HCT116 (cell line): ENCODE data around the gene IL2RG. TPM values are rescaled to one million over a fixed set of nuclear protein-coding genes. Genes with fewer than 3 reads are reported as not detected.

Experiments
- ATAC-seq: fragments of 200-7000 bp; cut with Tn5 transposase; 2 replicates; pipeline ENCODE4 v1.9.1; 2020; ENCODE audit warnings: mild to moderate bottlenecking, moderate library complexity
- BruUV-seq: library from RNA; stranded (reverse); fragments of 400-500 nt; replicated peaks from 2 replicates; lab custom pipeline; 2021; lab: Mats Ljungman, UMichigan
- CTCF ChIA-PET: fragments of 300-600 bp; sonication (Branson Sonifier 250); formaldehyde crosslinking; loops from one replicate; lab custom pipeline; 2021; ENCODE audit warnings: antibody characterized with exemption; lab: Charles Lee
- POLR2A ChIA-PET: fragments of 300-600, 350-600 bp; sonication (Branson Sonifier 250); formaldehyde crosslinking; loops from one replicate; lab custom pipeline; 2021; ENCODE audit warnings: antibody characterized with exemption; lab: Charles Lee
- RAD21 ChIA-PET, 2 experiments: fragments of 300-600 bp; sonication (Branson Sonifier 250); formaldehyde crosslinking; loops; one replicate each; lab custom pipeline; 2023; ENCODE audit warnings: low total read pairs in 2 of 2; ENCODE audit not compliant: uncharacterized antibody in 2 of 2, unreplicated experiment in 2 of 2, low non-redundant PET in 1 of 2; lab: Charles Lee
- DNase-seq: peaks from one replicate; pipeline ENCODE4 v3.0.0-alpha.2; 2010; ENCODE audit warnings: low read depth, low spot score
- H2AFZ ChIP-seq: fragments of 200-600 bp; shearing (Covaris generic), sonication (generic); 2 replicates; pipeline ENCODE4 v1.6.1; 2017; ENCODE audit warnings: low read depth, mixed run types, mixed read lengths, antibody characterized with exemption, low read length; ENCODE audit not compliant: poor library complexity, severe bottlenecking
- H3K27ac ChIP-seq: 2 replicates; pipeline ENCODE4 v1.5.1; 2012; ENCODE audit warnings: low read depth, low read length
- H3K27me3 ChIP-seq: fragments of 200-600 bp; sonication (generic); 2 replicates; pipeline ENCODE4 v1.6.1; 2016; ENCODE audit warnings: mixed run types, low read length, mixed read lengths; ENCODE audit not compliant: insufficient read depth
- H3K36me3 ChIP-seq, 2 experiments: fragments of 200-500 bp in 1 of 2; fragments of 200-600 bp in 1 of 2; sonication (Bioruptor generic) in 1 of 2; sonication (generic) in 1 of 2; 2 replicates each; pipeline versions ENCODE4 v1.5.1 to v1.6.1; 2014 to 2016; ENCODE audit warnings: low read length in 2 of 2, inconsistent platforms in 1 of 2, mixed read lengths in 1 of 2, mixed run types in 1 of 2; ENCODE audit not compliant: insufficient read depth in 2 of 2, control insufficient read depth in 1 of 2
- H3K4me1 ChIP-seq, 2 experiments: fragments of 200-600 bp in 1 of 2; sonication (generic) in 1 of 2; 2 replicates each; pipeline versions ENCODE4 v1.5.1 to v1.6.1; 2012 to 2017; ENCODE audit warnings: low read length in 2 of 2, inconsistent platforms in 1 of 2, mild to moderate bottlenecking in 1 of 2, mixed read lengths in 1 of 2, mixed run types in 1 of 2, moderate library complexity in 1 of 2; ENCODE audit not compliant: insufficient read depth in 2 of 2, control insufficient read depth in 1 of 2
- H3K4me2 ChIP-seq: fragments of 200-600 bp; sonication (generic); 2 replicates; pipeline ENCODE4 v1.6.1; 2017; ENCODE audit warnings: mixed run types, low read length, mixed read lengths
- H3K4me3 ChIP-seq, 2 experiments: fragments of 200-600 bp in 1 of 2; sonication (generic) in 1 of 2; replicated peaks in 1 of 2; 2 replicates each; pipeline ENCODE4 v1.5.1; 2011 to 2016; ENCODE audit warnings: low read length in 2 of 2, control low read depth in 1 of 2, low read depth in 1 of 2, mild to moderate bottlenecking in 1 of 2, mixed read lengths in 1 of 2, mixed run types in 1 of 2
- H3K79me2 ChIP-seq: fragments of 200-600 bp; sonication (generic); 2 replicates; pipeline ENCODE4 v1.6.1; 2017; ENCODE audit warnings: mild to moderate bottlenecking, mixed run types, low read length, moderate library complexity, mixed read lengths; ENCODE audit not compliant: insufficient read depth
- H3K9ac ChIP-seq: fragments of 200-600 bp; sonication (generic); 2 replicates; pipeline ENCODE4 v1.6.1; 2016; ENCODE audit warnings: low read length, mixed read lengths
- H3K9me2 ChIP-seq: fragments of 200-600 bp; sonication (generic), shearing (Covaris generic); 2 replicates; pipeline ENCODE4 v1.6.1; 2017; ENCODE audit warnings: mixed run types, mild to moderate bottlenecking, moderate library complexity; ENCODE audit not compliant: insufficient read depth
- H3K9me3 ChIP-seq, 2 experiments: fragments of 200-500 bp in 1 of 2; fragments of 200-600 bp in 1 of 2; sonication (Bioruptor generic) in 1 of 2; sonication (generic) in 1 of 2; 2 replicates each; pipeline ENCODE4 v1.6.1; 2014 to 2017; ENCODE audit warnings: low read length in 2 of 2, mixed read lengths in 2 of 2, inconsistent platforms in 1 of 2, low read depth in 1 of 2, mild to moderate bottlenecking in 1 of 2, mixed run types in 1 of 2, moderate library complexity in 1 of 2; ENCODE audit not compliant: control insufficient read depth in 1 of 2, insufficient read depth in 1 of 2
- H4K20me1 ChIP-seq: fragments of 200-600 bp; sonication (generic), shearing (Covaris generic); 2 replicates; pipeline ENCODE4 v1.6.1; 2017; ENCODE audit warnings: mixed run types, mild to moderate bottlenecking, moderate library complexity; ENCODE audit not compliant: insufficient read depth
- CBX3 ChIP-seq: IDR thresholded peaks from 2 replicates; pipeline ENCODE4 v1.6.1; 2012; ENCODE audit warnings: low read depth
- ELF1 ChIP-seq: IDR thresholded peaks from 2 replicates; pipeline ENCODE4 v1.6.1; 2012; ENCODE audit warnings: low read depth, borderline replicate concordance
- FOSL1 ChIP-seq: IDR thresholded peaks from 2 replicates; pipeline ENCODE4 v1.6.1; 2012; ENCODE audit warnings: low read depth
- JUND ChIP-seq: IDR thresholded peaks from 2 replicates; pipeline ENCODE4 v1.6.1; 2012
- POLR2A ChIP-seq: IDR thresholded peaks from 2 replicates; pipeline ENCODE4 v1.7.0; 2011; ENCODE audit warnings: borderline replicate concordance; ENCODE audit not compliant: insufficient read depth, insufficient read length; ENCODE audit errors: extremely low read depth
- POLR2AphosphoS5 ChIP-seq: IDR thresholded peaks from 2 replicates; pipeline ENCODE4 v1.6.1; 2011; ENCODE audit warnings: mild to moderate bottlenecking, low read depth, low read length, moderate library complexity
- RAD21 ChIP-seq: IDR thresholded peaks from 2 replicates; pipeline ENCODE4 v1.6.1; 2012; ENCODE audit warnings: low read depth, mild to moderate bottlenecking
- SIN3A ChIP-seq: IDR thresholded peaks from 2 replicates; pipeline ENCODE4 v1.6.1; 2012; ENCODE audit warnings: low read depth
- SP1 ChIP-seq: IDR thresholded peaks from 2 replicates; pipeline ENCODE4 v1.6.1; 2012; ENCODE audit warnings: low read depth
- SRF ChIP-seq: IDR thresholded peaks from 2 replicates; pipeline ENCODE4 v1.6.1; 2012; ENCODE audit warnings: low read depth
- TCF7L2 ChIP-seq: IDR thresholded peaks from 2 replicates; pipeline ENCODE4 v1.7.0; 2011; ENCODE audit warnings: borderline replicate concordance, inconsistent platforms; ENCODE audit not compliant: insufficient read depth, insufficient read length; ENCODE audit errors: extremely low read depth
- YY1 ChIP-seq: IDR thresholded peaks from 2 replicates; pipeline ENCODE4 v1.6.1; 2011; ENCODE audit warnings: low read length, low read depth, moderate library complexity, mild to moderate bottlenecking; ENCODE audit not compliant: insufficient replicate concordance; ENCODE audit errors: extremely low read depth
- ZFX ChIP-seq: fragments of 450-650 bp; IDR thresholded peaks from 2 replicates; pipeline ENCODE4 v1.6.1; 2017
- ZNF274 ChIP-seq: fragments of 200-500 bp; sonication (Bioruptor generic); IDR thresholded peaks from 2 replicates; pipeline ENCODE4 v1.6.1; 2014; ENCODE audit warnings: mild to moderate bottlenecking, low read depth, low read length, inconsistent platforms
- intact Hi-C: fragments of 100-400 bp; cut with micrococcal nuclease; formaldehyde crosslinking; loops from 2 replicates; pipeline ENCODE4 v1.10.0; 2022
- total RNA-seq: library from RNA; stranded (reverse); gene quantifications from one replicate; pipeline ENCODE4 v1.2.1, GENCODE V29; 2021; ENCODE audit not compliant: unreplicated experiment
- TF ChIP-seq, protein P1 (sequence below): IDR thresholded peaks from 2 replicates; pipeline ENCODE4 v1.6.1; 2011; ENCODE audit warnings: mild to moderate bottlenecking, low read length, moderate library complexity; ENCODE audit not compliant: insufficient replicate concordance; ENCODE audit errors: extremely low read depth
- TF ChIP-seq, protein P2 (sequence below): IDR thresholded peaks from 2 replicates; pipeline ENCODE4 v1.6.1; 2012

The IL2RG gene
- total RNA-seq, 1 experiment from 2014 or later, result 0.64 TPM

DNA sequence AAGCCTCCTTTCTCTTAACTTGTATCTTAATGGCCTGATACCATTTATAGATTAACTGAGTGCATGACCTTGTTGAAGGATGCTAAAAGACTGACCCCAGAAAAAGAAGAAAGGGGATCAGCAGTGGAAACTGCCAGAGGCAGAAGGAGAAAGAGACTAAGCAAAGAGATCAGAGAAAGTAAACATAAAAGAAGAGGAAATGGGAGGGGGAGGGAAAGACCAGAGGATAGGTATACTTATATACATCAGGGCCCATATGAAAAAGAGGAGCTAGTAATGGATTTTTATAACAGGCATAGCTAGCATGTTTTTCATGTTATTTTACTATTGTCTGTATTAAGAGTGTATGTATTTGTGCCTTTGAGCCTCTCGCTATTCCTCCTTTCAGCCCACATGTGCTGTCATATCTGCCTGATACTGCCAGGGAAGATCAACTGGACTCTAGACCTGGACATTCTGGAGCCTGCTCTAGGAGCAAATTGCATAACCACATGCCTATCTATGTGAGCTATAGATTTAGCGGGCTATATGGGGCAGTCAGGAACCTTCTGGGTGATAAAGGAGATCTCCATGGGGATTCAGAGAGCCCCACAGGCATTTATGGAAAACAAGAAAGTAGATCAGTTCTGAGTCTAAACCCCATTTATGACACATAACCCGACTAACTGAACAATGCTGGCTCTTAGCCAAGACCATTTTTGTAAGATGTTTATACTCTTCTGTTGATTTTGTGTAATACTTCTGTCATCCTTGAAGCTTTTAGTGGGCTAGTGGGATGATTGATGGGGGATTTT, 29.9 kb downstream of the IL2RG start:
- DNase-seq (no peak), ATAC-seq (no peak)
- H3K79me2 ChIP-seq, result no peaks in the 10 kb centered on the region
- H3K27me3 ChIP-seq, result no peaks in the 10 kb centered on the region
- RAD21 ChIA-PET, result no interaction called here
- H3K4me1 ChIP-seq, result no peaks in the 10 kb centered on the region
- H3K27ac ChIP-seq, result no peak overlapping the region
- CTCF ChIA-PET, result no interaction called here
- intact Hi-C loops, result no loop called here
- no peak overlapping the region for H2AFZ ChIP-seq
- POLR2A ChIA-PET, result no interaction called here
- H3K4me3 ChIP-seq, result no peak overlapping the region
- no peak overlapping the region for H3K4me2 ChIP-seq
- H3K9ac ChIP-seq, result no peak overlapping the region
- BruUV-seq, result no TSS peak
- H3K9me3 ChIP-seq, result no peaks in the 10 kb centered on the region
- no peaks in the 10 kb centered on the region for H3K36me3 ChIP-seq
- no peak for TF ChIP-seq POLR2A
- TF ChIP-seq, protein P1, sequence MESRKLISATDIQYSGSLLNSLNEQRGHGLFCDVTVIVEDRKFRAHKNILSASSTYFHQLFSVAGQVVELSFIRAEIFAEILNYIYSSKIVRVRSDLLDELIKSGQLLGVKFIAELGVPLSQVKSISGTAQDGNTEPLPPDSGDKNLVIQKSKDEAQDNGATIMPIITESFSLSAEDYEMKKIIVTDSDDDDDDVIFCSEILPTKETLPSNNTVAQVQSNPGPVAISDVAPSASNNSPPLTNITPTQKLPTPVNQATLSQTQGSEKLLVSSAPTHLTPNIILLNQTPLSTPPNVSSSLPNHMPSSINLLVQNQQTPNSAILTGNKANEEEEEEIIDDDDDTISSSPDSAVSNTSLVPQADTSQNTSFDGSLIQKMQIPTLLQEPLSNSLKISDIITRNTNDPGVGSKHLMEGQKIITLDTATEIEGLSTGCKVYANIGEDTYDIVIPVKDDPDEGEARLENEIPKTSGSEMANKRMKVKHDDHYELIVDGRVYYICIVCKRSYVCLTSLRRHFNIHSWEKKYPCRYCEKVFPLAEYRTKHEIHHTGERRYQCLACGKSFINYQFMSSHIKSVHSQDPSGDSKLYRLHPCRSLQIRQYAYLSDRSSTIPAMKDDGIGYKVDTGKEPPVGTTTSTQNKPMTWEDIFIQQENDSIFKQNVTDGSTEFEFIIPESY, result no peak
- TF ChIP-seq JUND, result no peak
- no peaks in the 10 kb centered on the region for H4K20me1 ChIP-seq
- no peaks in the 10 kb centered on the region for H3K9me2 ChIP-seq

DNA sequence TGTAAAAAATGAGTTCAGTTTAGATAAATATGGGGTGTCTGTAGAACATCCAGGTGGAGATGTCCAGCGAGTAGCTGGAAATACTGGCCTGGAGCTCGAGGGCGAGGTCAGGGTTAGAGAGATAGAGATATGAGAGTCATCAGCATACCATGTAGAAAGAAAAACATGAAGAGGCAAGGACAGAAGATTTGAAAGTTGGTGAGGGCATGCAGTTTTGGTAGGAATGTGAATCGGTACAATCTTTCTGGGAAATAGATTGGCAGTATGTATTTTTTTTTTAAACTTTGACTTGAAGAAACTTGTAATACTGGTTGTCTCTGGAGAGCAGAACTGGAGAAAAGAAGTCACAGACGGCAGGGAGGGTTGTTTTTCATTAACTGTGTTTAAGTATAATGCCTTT, 40.8 kb downstream of the IL2RG start:
- POLR2A ChIA-PET, result no interaction called here
- H3K27me3 ChIP-seq, result no peaks in the 10 kb centered on the region
- ATAC-seq (no peak), DNase-seq (no peak)
- H3K79me2 ChIP-seq, result peaks cover 12% of the 10 kb centered on the region
- H3K9me3 ChIP-seq, result no peaks in the 10 kb centered on the region
- no peak overlapping the region for H3K4me3 ChIP-seq
- H3K9ac ChIP-seq, result no peak overlapping the region
- no peak overlapping the region for H3K4me2 ChIP-seq
- no TSS peak for BruUV-seq
- H2AFZ ChIP-seq, result no peak overlapping the region
- intact Hi-C loops, result no loop called here
- CTCF ChIA-PET, result no interaction called here
- peaks cover 2 to 10% of the 10 kb centered on the region in 2 experiments; a peak in 3 of 4 replicates for H3K4me1 ChIP-seq
- no peaks in the 10 kb centered on the region; a peak in 1 of 4 replicates for H3K36me3 ChIP-seq
- RAD21 ChIA-PET, result no interaction called here
- no peaks in the 10 kb centered on the region for H3K9me2 ChIP-seq
- H4K20me1 ChIP-seq, result no peaks in the 10 kb centered on the region
- no peak overlapping the region for H3K27ac ChIP-seq
- TF ChIP-seq, protein P2, sequence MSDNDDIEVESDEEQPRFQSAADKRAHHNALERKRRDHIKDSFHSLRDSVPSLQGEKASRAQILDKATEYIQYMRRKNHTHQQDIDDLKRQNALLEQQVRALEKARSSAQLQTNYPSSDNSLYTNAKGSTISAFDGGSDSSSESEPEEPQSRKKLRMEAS, result no peak
- TF ChIP-seq RAD21, result no peak
- no peak for TF ChIP-seq YY1
- no peak for TF ChIP-seq ZFX
- TF ChIP-seq POLR2A, result no peak
- no peak for TF ChIP-seq POLR2AphosphoS5
- TF ChIP-seq ZNF274, result no peak
- TF ChIP-seq, protein P1, result no peak
- TF ChIP-seq CBX3, result no peak
- TF ChIP-seq SIN3A, result no peak
- TF ChIP-seq ELF1, result no peak
- no peak for TF ChIP-seq FOSL1
- no peak for TF ChIP-seq JUND
- TF ChIP-seq SRF, result no peak
- no peak for TF ChIP-seq SP1
- no peak for TF ChIP-seq TCF7L2
